GM12872 (cell line): ENCODE results near the gene LAPTM5.

Source experiments
- TF ChIP-seq, protein P1 (sequence below): IDR thresholded peaks from 3 replicates; pipeline ENCODE4 v1.5.1; 2011; ENCODE audit warnings: low read depth, mild to moderate bottlenecking, low read length, moderate library complexity; ENCODE audit not compliant: insufficient read depth

Gene LAPTM5

DNA sequence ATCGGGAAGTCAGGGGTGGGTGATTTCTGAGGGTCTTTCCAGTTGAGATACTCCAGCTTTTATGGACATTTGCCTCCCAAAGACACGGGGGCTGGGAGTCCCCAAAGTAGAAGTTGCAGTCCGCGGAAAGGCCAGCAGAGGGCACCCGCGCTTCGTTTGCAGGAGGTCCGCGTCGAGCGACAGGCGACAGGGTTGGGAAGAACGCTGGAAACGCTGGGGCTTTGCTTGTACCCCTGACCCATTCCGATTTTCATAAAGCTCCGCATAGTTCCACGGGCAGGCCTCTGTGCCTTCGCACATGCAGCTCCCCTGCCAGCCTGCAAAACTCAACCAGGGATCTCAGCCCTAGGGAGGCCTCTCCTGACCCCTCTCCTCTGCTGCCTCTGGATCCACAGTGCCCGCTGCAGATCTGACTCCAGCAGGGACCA is 44.2 kb upstream of the LAPTM5 start:
- TF ChIP-seq, protein P1, sequence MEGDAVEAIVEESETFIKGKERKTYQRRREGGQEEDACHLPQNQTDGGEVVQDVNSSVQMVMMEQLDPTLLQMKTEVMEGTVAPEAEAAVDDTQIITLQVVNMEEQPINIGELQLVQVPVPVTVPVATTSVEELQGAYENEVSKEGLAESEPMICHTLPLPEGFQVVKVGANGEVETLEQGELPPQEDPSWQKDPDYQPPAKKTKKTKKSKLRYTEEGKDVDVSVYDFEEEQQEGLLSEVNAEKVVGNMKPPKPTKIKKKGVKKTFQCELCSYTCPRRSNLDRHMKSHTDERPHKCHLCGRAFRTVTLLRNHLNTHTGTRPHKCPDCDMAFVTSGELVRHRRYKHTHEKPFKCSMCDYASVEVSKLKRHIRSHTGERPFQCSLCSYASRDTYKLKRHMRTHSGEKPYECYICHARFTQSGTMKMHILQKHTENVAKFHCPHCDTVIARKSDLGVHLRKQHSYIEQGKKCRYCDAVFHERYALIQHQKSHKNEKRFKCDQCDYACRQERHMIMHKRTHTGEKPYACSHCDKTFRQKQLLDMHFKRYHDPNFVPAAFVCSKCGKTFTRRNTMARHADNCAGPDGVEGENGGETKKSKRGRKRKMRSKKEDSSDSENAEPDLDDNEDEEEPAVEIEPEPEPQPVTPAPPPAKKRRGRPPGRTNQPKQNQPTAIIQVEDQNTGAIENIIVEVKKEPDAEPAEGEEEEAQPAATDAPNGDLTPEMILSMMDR = peak; percentile 97

DNA sequence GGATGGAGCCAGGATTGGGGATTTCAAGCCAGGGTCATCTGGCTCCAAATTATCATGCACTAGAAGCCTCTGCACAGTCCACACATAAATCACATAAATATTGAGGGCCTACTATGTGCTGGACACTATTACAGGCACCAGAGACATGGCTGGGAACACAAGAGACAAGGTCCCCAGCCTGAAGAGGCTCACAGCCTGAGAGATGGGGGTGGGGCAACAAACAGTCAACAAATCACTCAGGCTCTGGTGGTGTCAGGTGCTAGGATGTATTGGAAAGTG is 41.6 kb upstream of the LAPTM5 start:
- TF ChIP-seq, protein P1 = no peak

DNA sequence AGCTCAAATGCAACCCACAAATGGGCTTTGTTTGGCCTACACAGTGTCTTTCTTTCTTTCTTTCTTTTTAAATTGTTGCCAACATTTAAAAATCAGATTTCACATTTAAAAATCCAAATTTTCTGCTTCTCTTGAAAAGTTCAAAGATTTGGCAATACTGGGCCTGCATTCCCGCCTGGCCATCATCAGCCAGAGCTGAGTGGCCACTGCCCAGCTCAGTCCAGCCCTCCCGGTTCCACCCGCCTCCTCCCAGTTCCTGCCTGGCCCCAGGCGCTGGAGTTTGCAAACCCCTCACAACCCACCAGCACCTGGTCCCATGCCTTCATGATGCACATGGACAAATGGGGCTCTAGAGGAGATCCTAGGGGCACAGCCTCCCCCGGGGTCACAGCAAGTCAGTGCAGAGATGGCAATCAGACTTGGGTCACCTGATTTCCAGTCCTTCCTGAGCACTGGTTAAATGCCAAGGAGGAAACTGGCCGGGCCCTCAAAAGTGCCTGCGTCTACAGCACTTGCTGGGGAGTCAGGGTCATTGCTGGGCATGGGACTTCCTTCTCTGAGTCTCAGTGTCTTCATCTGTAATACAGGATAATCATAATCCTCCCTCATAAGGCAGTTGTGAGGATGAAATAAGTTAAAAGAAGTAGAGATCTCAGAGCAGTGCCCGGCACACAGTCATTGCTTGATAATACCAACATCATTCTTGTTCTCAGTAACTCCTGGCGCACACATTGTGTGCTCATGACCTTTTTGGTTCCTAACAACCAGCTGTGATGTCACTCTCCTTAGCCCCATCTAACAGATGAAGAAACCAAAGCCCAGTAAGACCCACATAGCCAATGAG is 41.0 kb upstream of the LAPTM5 start:
- TF ChIP-seq, protein P1 = no peak

DNA sequence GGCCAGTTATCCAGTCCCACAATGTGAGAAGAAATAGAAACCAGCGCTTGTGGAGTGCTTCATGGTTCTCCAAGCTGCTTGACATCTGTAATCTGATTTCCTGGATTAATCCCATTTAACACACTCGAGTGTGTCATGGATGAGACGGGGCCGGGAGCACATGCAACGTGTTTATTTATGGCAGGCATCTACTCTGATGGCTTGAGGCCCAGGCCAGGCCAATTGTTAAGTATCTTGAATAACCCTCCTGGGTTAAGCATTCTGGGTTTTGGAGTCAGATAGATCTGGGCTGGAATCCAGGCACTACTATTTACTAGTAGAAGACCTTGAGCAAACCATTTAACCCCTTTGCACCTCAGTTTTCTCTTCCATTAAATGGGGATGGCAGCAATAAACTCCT is 37.5 kb upstream of the LAPTM5 start:
- TF ChIP-seq, protein P1 = no peak

DNA sequence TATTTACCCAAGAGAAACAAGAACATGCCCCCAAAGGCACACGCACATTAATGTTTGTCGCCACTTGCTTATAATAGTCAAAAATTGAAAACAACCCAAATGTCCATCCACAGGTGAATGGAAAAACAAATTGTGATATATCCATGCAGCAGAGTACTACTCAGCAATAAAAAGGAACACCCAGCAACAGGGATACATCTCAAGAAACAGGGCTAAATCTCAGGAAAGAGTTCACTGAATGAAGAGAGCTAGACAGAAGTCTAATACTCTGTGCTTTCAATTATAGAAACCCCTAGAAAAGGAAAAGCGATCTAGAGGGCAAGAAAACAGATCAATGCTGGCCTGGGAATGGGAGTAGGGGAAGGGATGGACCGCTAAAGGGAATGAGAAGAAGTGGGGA is 36.7 kb upstream of the LAPTM5 start:
- TF ChIP-seq, protein P1 = no peak

DNA sequence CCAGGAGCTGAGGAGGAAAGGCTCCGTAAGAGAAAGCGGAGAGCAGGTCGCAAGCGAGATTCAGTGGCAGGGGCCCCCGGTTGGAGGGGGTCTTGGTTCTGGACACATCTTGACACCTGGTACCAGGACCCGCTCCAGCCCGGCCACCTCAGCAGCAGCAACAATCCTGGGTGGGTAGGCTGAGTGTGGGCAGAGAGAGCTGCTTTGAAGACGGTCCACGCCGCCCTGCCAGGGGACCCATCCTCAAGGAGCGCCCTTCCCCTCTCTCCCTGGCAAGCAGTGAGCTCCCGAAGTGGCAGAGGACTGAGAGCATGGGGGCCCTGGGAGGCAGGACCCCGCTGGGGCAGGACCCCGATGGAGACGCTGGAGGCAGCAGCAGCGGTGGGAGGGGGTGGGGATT is 35.6 kb upstream of the LAPTM5 start:
- TF ChIP-seq, protein P1 = no peak

DNA sequence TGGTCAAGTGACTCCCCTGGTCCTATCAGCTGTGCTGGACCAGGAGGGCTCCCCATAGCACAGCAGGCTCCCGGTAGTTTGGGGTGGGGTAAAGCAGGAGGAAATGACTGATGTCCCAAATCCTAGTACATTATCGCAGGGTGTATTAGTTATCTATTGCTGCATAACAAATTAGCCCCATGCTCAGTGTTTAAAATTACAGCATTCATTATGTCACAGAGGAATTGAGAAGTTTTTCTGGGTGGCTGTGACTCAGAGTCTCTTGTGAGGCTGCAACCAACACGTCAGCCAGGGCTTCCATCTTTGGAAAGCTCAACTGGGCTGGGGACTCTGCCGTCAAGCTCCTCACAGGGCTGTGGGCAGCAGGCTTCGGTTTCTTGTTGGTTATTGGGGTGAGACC is 34.3 kb upstream of the LAPTM5 start:
- TF ChIP-seq, protein P1 = no peak
